K562 (cell line): ENCODE results near the gene DPEP1. TPM values are rescaled to one million over a fixed set of nuclear protein-coding genes. Genes with fewer than 3 reads are reported as not detected.

ENCODE experiments used
- ARID3A ChIP-seq: IDR thresholded peaks from 2 replicates; pipeline ENCODE4 v1.6.1; 2012; ENCODE audit warnings: low read depth, low read length, improper control_type of control experiment, borderline replicate concordance
- ATF1 ChIP-seq, 2 experiments: fragments of 450-650 bp in 1 of 2; IDR thresholded peaks; 2 replicates each; pipeline ENCODE4 v1.6.1; 2016; ENCODE audit warnings: missing compliant biosample characterization in 1 of 2, missing genetic modification characterization in 1 of 2
- BRF1 ChIP-seq: IDR thresholded peaks from 3 replicates; pipeline ENCODE4 v1.6.1; 2011; ENCODE audit warnings: borderline replicate concordance, mild to moderate bottlenecking; ENCODE audit not compliant: insufficient read length; ENCODE audit errors: extremely low read depth
- DACH1 ChIP-seq: fragments of 450-650 bp; IDR thresholded peaks from 2 replicates; pipeline ENCODE4 v1.6.1; 2018; ENCODE audit not compliant: partially characterized antibody
- E2F3 ChIP-seq: fragments of 250-450 bp; sonication (Bioruptor Pico); IDR thresholded peaks from 2 replicates; pipeline ENCODE4 v1.4.0; 2020; ENCODE audit warnings: mild to moderate bottlenecking
- HES1 ChIP-seq: fragments of 450-650 bp; IDR thresholded peaks from 2 replicates; pipeline ENCODE4 v1.6.1; 2016; ENCODE audit warnings: low read depth, mild to moderate bottlenecking, moderate library complexity
- HEY1 ChIP-seq: fragments of 250-450 bp; sonication (Bioruptor Pico); IDR thresholded peaks from 2 replicates; pipeline ENCODE4 v1.5.0; 2020; ENCODE audit warnings: mild to moderate bottlenecking, moderate library complexity, borderline replicate concordance
- HMGN3 ChIP-seq: IDR thresholded peaks from 2 replicates; pipeline ENCODE4 v1.6.1; 2011; ENCODE audit warnings: borderline replicate concordance, low read depth, mild to moderate bottlenecking, mixed read lengths, low read length; ENCODE audit not compliant: insufficient read length; ENCODE audit errors: extremely low read depth
- HNRNPH1 ChIP-seq: fragments of 200-400 bp; formaldehyde crosslinking; optimal IDR thresholded peaks from 2 replicates; pipeline ENCODE3; 2017; ENCODE audit warnings: low read depth, mild to moderate bottlenecking, low read length, moderate library complexity
- NFE2L1 ChIP-seq: fragments of 450-650 bp; IDR thresholded peaks from 2 replicates; pipeline ENCODE4 v1.6.1; 2016; ENCODE audit warnings: missing genetic modification characterization, low read depth, mild to moderate bottlenecking, missing compliant biosample characterization, moderate library complexity, borderline replicate concordance
- SRSF7 ChIP-seq: fragments of 200-400 bp; formaldehyde crosslinking; optimal IDR thresholded peaks from 2 replicates; pipeline ENCODE3; 2017; ENCODE audit warnings: mild to moderate bottlenecking, low read depth, low read length
- TAF1 ChIP-seq: IDR thresholded peaks from 2 replicates; pipeline ENCODE4 v1.6.1; 2011; ENCODE audit warnings: mild to moderate bottlenecking, low read length, moderate library complexity; ENCODE audit not compliant: insufficient read depth, control insufficient read depth, severe bottlenecking; ENCODE audit errors: extremely low read depth
- TRIM28 ChIP-seq: fragments of 450-650 bp; IDR thresholded peaks from 2 replicates; pipeline ENCODE4 v1.6.1; 2017
- TSC22D4 ChIP-seq: fragments of 450-650 bp; IDR thresholded peaks from 2 replicates; pipeline ENCODE4 v1.6.1; 2016; ENCODE audit warnings: missing genetic modification characterization, missing biosample characterization, control low read depth
- XRCC5 ChIP-seq: fragments of 200-400 bp; formaldehyde crosslinking; IDR thresholded peaks from 2 replicates; pipeline ENCODE4 v1.6.1; 2017; ENCODE audit warnings: low read depth, mild to moderate bottlenecking, low read length
- ZBTB17 ChIP-seq: fragments of 450-650 bp; formaldehyde crosslinking; IDR thresholded peaks from 2 replicates; pipeline ENCODE4 v1.4.0; 2020; ENCODE audit warnings: mild to moderate bottlenecking
- ZNF282 ChIP-seq: sonication (generic); formaldehyde crosslinking; IDR thresholded peaks from 2 replicates; pipeline ENCODE4 v1.8.1; 2023; ENCODE audit warnings: missing genetic modification reagents
- ZNF583 ChIP-seq: fragments of 250-450 bp; sonication (Bioruptor Pico); IDR thresholded peaks from 2 replicates; pipeline ENCODE4 v1.4.0; 2020
- polyA plus RNA-seq, 8 experiments: library from polyadenylated mRNA; depleted of rRNA in 4 of 8; stranded (reverse) in 5 of 8; unstranded in 3 of 8; fragments of >200 nt; fragmentation: Nextera tagmentation in 2 of 8; fragmentation: Illumina TruSeq in 1 of 8; extraction: Ambion mirVana in 2 of 8; extraction: Trizol in 1 of 8; gene quantifications; 2 replicates each; pipeline versions ENCODE4 v1.2.1 to v1.2.3, GENCODE V29; 2011 to 2014; ENCODE audit warnings: inconsistent platforms in 1 of 8, missing spikeins in 1 of 8
- total RNA-seq, 7 experiments: library from RNA; depleted of rRNA in 6 of 7; stranded (reverse); fragments of >200 nt in 6 of 7; fragmentation: Illumina TruSeq in 2 of 7; extraction: Trizol in 2 of 7; gene quantifications; 2 replicates each; pipeline versions ENCODE4 v1.2.1 to v1.2.3, GENCODE V29; 2011 to 2021; ENCODE audit warnings: low replicate concordance in 1 of 7

Gene DPEP1
- total and polyA plus RNA-seq, 9 of the 15 experiments (the other 6 are each of a cell fraction or from before 2014, with no cell fraction given) = 0.14 to 0.31 (median 0.20) TPM; not detected in 6

GRCh38 chr16:89565256-89565505, 48.3 kb upstream of the DPEP1 start (continued):
- TF ChIP-seq HNRNPH1 = no peak
- no peak; the same call in 1 of the 2 replicates for TF ChIP-seq XRCC5
- no peak for TF ChIP-seq NFE2L1 (tag)
- TF ChIP-seq HEY1 = 0 out of 2 replicates have a peak, but pooled peaks have one; percentile 34
- no peak for TF ChIP-seq BRF1
- no peak for TF ChIP-seq TSC22D4
- TF ChIP-seq HMGN3 = no peak
- no peak for TF ChIP-seq ATF1 (CRISPR knock-in tag; IDR thresholded peaks at IDR 0.05)
- TF ChIP-seq ATF1 (tag; IDR thresholded peaks at IDR 0.05) = no peak
- TF ChIP-seq SRSF7 = no peak
- no peak for TF ChIP-seq HES1
- TF ChIP-seq TAF1 = no peak
- TF ChIP-seq ARID3A = no peak
- TF ChIP-seq DACH1 = no peak
- TF ChIP-seq E2F3 (CRISPR knock-in tag) = no peak
- TF ChIP-seq ZNF583 (CRISPR knock-in tag) = no peak
- no peak for TF ChIP-seq TRIM28
- TF ChIP-seq ZNF282 = no peak
- no peak for TF ChIP-seq ZBTB17 (CRISPR knock-in tag)
